A172 (cell line): ENCODE results near the gene NMNAT2. TPM values are rescaled to one million over a fixed set of nuclear protein-coding genes. Genes with fewer than 3 reads are reported as not detected.
"Not testable (repeated sequence)": the region's sequence is repeated elsewhere in the genome, so short reads cannot be mapped to it uniquely, and the experiment has no call there.

Source experiments
- DNase-seq: peaks from one replicate; pipeline ENCODE4 v3.0.0-alpha.2; 2015; ENCODE audit warnings: low spot score
- total RNA-seq: library from RNA; depleted of rRNA; stranded (reverse); fragments of >200 nt; shearing (Covaris generic); gene quantifications from 2 replicates; pipeline ENCODE4 v1.2.3, GENCODE V29; 2014

NMNAT2 gene
- total RNA-seq, 1 experiment from 2014 or later: 3.1 TPM

DNA sequence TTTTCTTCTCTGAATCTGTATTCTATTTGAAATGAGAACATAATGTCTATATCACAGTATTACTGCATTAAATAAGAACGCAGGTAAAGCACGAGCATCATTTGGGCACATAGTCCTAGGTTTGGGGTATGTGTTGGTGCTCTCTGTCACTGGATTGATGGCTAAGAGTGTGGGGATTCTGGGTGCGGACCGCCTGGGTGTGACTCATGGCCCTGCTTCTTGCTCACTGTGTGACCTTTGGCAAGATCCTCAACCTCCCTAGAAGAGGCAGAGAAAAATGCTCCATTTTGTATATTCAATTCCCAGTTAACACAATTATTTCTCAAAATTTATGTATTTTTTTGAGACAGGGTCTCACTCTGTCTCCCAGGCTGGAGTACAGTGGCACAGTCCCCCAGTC is 132.4 kb downstream of the NMNAT2 start:
- no peak for DNase-seq

DNA sequence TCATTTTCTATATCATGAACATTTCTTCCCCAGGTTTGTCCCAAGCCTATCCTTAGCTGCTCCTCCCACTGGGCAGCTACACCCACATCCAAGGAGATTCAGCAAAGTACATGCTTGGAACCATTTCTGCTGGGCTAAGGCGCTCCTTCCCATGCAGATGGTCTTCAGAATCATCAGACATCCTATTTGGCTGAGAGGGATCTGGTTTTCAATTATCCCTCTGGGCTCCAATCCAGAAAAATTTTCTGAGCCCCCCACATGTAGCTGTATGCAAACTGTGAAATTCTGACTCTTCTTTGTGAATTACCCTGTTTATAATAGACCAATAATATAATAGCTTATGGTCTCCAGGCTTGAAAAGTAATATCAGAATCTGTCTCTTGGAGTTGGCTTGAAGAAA is 132.9 kb downstream of the NMNAT2 start:
- no peak for DNase-seq

DNA sequence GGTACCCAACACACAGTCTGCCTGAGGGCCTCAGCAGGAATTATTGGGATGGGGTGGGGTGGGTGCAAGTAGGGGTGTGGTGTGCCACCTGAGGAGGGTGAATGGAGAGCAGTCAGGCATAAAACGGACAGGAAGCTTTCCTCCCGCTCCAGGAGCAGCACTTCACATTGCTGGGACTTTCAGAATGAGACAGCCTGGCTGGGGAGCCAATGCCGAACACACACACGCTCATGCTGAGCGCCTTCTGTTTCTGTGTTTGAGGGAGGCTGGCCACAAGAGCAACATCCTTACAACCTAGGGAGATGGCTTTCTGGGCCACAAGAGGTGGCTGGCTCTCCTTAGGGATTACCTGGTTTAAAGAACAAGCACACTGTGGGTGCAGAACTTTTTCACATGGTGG is 134.1 kb downstream of the NMNAT2 start:
- DNase-seq: no peak

DNA sequence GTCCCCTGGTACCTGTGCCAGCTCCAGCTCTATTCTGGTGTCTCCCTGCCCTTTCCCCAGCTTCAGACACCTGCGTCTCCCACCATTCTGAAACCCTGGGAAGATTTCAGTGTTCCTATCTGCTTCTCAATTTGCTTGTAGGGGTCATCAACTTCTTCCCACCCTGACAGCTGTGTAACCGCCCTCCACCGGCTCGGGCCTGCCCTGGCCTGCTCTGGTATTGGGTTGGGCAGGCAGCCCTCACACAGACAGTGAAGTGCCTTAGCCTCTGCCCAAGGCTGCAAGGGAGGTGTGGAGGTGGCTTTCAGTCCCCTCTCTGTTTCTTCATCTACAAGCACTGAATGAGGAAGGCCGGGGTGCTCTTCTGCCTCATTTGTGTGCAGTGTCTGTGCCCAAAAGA is 134.9 kb downstream of the NMNAT2 start:
- DNase-seq: no peak

DNA sequence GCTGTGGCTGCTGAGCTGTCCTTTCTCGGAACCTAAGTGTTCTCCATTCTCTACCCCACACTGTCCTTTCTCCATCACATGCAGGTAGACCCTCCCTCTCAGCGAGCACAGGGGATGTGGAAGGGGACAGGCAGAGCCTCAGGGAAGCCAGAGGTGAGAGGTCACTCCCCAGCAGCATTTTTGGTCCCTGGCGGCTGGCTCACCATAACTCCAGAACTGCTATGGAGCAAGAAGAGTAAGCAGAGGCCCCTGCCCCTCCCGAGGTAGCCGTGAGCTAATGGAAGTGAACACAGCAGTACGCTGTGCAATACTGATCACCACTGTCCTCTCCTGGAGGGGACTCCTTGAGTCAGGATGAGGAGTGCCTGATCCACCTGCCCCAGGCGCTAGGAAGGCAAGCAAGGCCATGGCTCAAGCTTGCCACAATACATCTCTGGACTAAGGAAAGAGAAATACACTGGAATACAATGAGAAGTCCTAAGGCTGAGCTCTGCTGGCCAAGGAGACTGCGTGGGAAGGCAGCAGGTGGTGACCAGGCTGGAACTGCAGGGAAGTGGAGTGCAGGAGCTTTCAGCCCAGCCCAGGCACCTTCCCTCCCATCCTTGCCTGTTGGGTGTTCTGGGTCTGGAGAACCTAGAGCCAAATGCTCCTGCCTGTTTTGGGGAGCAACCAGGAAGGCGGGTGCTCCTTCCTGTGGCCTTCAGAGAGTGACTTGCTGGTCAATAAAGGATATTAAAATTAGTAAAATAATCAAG is 135.9 kb downstream of the NMNAT2 start:
- no peak for DNase-seq

DNA sequence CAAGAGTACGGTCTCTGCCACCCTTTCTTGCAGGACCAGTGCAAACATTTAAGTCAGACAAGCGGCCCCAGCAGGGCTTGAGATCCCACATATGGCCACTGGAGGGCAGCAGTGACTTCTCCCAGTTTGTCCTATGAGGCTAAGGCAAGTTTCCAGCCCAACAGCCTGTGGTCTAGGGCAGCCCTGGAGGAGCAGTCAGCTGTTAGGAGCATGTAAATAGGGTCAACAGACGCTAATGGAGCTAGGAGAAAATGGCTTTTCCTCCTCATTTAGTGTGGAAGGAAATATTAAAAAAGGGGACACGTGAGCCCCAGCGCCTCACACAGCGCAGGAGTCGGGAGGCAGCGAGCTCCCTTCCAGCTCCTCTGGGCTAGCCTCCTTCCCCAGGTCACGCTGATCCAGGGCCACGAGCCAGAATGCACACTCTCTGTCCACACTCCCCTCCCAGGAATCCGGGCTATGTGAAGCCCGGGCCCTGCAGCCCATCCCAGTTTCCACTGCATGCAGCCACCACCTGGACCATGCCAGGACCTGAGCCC is 136.6 kb downstream of the NMNAT2 start:
- peak; percentile 96 for DNase-seq

DNA sequence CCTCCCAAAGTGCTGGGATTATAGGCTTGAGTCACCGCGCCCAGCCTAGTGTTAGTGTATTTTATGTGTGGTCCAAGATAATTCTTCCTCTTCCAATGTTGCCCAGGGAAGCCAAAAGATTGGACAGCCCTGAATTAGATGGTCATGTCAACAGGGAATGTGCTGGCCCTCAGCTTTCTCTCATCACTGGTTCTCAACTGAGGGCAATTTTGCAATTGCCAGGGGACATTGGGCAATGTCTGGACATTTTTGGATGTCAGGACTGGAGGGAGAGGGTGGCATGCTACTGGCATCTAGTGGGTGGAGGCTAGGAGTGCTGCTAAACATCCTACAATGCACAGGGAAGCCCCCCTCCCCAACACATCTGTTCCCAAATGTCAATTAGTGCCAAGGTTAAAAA is 137.1 kb downstream of the NMNAT2 start:
- peak; percentile 61 for DNase-seq

DNA sequence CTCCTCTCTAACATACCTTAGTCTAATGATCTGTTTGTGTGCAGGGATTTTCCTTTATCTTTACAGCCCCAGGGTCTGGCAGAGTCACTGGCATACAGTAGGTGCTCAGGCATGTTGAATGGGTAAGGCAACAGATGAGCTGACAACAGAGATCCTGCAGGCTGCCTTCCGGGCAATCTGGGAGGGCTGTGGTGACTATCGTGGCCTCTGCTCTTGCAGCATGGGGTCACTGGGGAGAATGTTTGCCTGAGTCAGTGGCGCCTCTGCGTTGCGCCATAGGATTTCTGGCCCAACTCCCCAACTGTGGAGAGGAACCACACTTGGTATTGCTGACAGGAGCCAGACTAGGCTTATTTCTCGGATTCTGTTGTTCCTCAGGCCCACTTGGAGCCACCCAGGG is 138.3 kb downstream of the NMNAT2 start:
- peak; percentile 65 for DNase-seq

DNA sequence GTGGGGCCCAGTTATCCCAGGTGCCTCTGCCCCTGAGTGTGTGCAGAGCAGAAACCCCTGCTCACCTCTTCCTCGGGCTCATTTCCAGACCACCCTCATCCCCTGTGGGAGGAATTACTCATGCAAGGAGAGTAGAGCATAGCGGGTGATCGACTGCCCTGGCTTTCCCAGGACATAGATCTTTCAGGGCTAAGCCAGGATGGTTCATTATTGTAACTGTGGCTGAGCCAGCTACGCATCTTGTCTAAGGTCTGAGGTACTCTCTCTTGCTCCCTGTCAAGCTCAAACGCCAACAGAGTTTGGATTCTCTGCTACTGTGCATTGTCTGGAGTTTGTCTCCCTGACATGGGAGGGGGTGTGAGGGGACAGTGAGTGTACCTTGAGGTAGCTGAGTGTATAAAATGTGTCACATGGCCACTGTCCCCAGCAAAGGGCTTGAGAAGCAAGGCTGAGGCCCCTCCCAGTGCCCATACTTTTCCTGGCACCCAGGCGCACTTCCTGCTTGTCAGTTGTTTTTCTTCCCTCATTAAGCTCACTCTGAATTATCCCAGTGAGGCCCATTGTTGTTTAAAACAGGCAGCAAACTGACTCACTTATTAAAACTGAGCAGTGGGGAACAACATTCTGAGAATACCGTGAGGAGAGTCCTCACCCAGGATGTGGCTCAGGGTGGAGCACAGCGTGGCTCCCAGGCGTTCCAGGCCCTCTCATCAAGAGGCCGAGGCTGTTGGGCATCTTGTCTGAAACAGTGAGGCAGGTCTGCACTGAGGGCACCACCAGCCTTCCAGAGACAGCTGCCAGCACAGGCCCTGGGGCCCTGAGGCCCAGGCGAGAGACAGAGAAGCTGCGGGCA is 139.2 kb downstream of the NMNAT2 start:
- peak; percentile 95 for DNase-seq

DNA sequence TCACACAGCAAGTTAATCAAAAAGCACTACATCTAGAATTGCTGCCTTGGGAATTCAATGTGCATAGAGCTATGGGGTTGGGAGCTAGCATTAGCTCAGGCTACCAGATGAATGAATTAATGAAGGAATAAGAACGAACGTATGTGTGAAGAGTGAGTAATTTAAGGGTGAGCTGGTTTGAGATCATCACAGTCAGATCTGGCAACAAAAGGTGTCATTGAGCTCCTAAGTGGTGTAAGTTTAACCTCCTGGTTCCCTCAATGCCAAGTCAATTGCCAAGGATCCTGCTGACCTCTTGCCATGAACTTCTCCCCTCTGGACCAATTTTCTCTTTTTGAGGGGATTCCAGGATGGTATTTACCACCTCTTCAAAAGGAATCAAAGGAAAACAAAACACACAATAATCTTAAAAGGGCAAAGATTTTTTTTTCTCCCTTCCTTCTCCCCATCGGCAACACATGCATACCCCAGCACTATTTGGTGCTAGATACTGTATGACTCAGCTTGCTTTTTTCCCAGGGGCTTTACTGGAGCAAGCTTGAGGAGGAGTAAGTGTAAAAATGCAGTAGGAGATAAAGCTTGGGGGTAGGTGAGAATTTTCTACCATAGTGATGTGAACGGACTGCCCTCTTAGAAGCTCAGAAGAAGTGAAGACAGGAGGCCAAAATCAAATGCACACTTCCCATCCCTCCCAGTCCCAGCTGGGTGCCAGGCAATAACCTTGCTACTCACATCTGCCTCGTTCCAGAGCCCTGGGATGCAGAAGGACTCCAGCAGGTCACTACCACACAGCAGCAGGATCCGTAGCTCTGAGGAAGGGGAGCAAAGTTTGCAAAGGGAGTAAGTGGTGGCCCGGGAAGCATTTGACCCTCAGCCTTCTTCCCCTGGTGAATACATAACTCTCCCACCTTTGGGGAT is 140.1 kb downstream of the NMNAT2 start:
- DNase-seq: peak; percentile 76

DNA sequence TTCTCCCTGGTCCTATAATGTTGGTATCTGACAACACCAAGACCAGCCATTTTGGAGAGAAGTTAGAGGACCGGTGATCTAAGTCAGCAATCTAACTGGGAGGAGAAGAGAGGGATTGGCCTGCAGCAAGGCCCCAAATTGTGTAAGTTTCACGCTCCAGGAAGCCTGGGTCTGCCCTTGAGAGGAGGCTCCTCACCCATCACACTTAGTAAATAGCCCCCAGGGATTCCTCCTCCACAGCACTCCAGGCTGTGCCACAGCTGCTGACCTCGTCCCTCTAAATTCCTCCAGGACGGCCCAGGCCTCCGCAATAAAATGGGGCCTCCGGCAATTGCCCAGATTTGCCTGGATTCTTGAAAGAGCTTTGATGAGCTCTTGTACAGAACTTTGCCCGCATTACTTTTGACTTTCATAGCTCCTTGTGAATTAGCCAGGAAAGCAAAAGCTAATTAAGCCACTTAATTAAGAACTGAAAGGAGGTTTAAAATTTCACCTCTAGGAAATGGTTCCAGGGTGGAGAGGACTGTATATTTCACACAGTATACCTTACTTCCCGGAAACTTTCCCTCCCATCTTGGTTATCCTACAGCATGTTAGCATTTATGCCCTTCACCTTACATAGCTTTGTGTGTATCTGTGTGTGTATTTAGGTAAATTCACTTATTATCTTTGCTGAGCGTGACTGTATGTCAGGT is 141.6 kb downstream of the NMNAT2 start:
- no peak for DNase-seq

DNA sequence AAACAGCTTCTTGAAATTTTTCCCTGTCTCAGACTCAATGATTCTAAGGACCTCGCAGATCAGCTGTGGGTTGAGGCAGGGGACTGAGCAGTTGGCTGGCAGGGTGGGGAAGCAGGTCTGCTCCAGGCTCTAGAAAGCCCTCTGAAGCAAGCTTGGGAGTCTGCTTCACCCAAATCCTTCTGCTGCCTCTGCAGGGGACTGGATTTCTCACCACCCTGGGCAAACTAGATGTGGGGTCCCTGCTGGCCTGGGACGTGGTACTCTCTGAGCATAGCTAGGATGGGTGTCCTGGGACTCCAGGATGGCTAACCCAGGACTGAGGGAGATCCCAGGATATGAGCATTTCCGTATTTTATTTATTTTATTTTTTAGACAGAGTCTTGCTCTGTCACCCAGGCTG is 142.9 kb downstream of the NMNAT2 start:
- DNase-seq: no peak

DNA sequence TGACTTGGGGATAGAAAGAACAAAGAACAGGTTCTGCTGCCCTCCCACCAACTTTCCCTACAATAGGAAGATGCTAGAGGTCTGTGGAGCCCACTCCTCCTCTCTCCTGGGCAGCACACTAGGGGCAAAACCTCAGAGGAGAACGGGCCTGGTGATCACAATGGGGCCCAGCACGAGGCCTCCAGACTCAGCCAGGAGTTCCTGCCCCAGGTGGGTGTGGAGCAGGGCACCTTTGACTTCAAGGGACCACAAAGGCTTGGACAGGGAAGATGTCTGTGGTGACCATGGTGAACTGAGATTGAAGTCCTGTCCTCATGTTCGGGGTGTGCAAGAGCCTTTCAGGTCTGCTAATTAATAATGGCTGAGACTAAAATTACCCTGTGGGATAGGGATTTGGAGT is 143.3 kb downstream of the NMNAT2 start:
- no peak for DNase-seq

DNA sequence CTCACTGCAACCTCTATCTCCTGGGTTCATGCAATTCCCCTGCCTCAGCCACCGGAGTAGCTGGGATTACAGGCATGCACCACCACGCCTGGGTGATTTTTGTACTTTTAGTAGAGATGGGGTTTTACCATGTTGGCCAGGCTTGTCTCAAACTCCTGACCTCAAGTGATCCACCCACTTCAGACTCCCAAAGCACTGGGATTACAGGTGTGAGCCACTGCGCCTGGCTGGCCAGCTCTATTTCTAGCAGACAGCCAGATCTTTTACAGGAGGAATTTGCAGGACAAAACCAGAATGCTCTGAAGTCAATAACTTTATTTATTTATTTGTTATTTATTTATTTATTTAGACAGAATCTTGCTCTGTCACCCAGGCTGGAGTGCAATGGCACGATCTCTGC is 144.2 kb downstream of the NMNAT2 start:
- DNase-seq: not testable (repeated sequence)

DNA sequence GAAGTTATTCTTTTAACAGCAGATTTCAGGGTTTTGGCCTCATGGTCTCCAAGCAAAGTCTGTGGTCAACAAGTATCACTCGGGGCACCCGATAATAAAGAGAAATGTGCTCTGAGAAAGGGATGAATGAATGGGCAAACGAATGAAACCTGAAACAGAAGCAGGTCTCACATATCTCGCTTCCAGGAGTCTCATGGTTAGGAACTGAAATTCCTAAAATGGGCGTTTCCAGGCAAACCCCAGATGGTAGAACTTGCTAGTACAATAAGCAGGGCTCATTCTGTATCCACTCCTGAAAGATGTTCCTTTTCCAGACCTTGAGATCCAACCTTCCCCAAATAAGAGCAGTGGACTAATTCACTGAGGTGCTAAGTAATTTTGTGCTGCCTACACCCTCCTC is 144.9 kb downstream of the NMNAT2 start:
- DNase-seq: peak; percentile 62

DNA sequence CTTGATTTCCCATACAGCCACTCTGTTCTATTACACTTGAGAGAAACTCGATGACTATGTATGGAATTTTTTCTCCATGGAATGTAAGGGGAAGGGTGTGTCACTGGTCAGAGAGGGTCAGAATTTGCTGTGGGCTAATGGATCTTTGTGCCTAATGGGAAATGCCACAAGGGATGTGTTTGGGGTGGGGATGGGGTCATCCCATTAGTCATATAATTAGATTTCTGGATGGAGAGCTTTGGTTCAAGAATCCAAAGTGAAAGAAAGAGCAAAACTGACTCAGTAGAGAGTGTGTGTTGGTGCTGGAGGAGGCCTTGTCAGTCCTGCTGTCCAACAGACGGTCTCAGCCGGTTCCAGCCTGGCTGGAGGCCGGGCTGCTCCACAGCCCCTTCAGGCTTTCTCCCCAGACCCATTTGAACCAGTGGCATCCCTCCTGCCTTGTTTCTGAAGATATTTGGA is 145.8 kb downstream of the NMNAT2 start:
- peak; percentile 97 for DNase-seq

DNA sequence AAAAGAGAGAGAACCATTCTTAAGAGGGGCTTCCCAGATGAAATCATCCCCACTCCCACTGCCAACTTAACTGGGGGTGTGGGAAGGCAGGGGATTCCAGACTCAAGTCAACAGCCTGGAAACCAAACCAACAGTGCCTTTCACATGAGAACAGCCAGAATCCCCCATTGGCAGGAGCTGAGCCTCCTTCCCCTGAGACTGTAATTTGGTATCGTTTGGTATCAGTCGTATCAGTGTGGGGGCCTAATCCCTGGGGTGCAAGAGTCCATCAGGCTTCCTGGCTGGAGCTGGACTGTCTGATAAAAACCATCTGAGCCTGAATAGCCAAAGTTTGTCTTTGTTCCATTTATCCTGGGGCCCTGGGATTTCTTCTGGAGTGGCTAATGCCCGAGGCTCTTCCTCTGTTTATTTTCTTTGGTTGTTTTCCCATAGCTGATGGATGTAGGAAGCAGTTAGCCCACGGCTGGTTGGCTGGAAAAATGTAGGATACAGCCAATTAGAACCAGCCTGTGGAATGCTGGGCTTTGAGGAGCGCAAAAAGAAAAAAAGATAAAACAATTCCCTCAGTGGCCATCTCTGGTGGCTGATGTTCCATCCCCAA is 147.5 kb downstream of the NMNAT2 start:
- peak; percentile 94 for DNase-seq

DNA sequence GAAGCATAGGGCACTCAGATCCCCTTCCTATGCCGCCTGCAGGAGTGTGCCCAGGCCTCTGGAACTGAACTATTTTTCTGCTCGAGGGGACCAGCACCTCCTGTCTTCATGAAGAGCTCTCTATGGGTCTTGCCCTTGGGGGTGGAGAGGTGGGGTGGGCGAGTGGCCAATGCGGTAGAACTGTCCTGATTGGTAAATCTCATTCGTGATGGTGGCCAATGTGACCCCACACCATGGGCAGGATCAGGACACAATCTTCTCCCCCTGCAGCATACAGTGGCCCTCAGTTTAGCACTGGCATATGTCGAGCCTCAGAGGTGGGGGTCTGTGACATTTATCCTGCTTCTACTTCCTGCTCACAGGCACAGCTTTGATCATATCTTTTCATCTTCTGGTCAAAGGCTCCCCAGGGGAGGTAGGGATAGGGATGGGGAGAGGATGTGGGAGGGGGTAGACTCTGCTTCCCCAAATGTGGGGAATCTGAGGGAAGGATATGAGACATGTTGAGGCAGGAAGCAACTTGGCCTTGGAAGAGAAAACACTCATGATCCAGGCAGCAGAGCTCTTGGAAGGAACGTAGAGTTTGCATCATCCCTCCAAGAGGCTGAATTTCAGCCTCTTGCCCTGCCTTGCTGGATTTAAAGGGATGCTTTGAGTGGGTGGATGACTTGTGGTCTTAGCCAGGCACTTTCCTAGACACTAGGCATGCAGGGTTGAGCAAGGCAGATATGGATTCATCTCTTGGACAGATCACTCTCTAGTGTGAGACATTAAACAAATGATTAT is 150.3 kb downstream of the NMNAT2 start:
- peak; percentile 39 for DNase-seq

DNA sequence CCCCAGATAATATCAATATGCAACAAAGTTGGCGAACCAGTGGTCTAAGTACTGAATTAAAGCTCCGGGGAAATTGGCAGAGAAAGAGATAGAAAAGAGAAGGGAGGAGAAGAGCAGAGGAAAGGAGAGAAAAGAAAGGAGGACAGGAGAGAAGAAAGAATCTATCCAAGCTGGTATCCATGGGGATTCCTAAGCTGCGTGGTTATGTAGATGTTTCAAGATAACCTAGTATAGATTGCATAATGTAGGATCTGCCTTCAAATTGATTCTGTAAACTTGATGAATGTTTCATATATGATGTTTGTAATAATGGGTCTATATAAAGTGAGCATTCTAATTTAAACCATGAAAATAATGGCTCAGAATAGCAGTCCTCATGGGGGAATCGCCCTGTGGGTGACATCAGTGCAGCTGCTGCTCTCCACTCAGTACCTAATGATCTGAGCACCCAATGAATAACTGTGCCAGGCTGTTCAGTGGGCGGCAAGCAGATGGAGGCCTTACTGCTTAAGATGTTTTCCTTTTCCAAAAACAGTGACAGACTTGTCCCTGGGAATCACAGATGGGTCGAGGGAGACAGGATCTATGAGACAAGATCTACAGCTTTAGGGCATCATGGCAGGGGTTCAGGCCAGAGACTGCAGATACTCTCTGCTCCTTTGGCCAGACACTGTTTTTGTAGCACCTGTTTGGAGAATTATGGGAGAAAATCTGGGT is 154.1 kb downstream of the NMNAT2 start:
- no peak for DNase-seq
